ENCODE results near the gene RNU6-1.

- TF ChIP-seq CTCF (IDR thresholded peaks at IDR 0.05) (no peak), POLR2A (IDR thresholded peaks at IDR 0.05) (no peak)
These were observed 11.2 kb upstream of the RNU6-1 start for GRCh38 chr15:67850994-67851571.
